ENCODE data around the gene P3H4. TPM values are rescaled to one million over a fixed set of nuclear protein-coding genes. Genes with fewer than 3 reads are reported as not detected.

Gene P3H4
- polyA plus RNA-seq, 6 donors from 2014 or later, result 0.39 to 2.9 (median 0.87) TPM

- ATAC-seq (ENCODE audit: low read depth in 2 of 2) (no peak), DNase-seq (no peak)
- Mint-ChIP-seq H3K27me3 (peaks cover 0 to 3% (median 0%) of the 10 kb centered on the region in 3 donors), H3K27ac (no peak overlapping the region), H3K36me3 (no peaks in the 10 kb centered on the region), H3K4me3 (no peak overlapping the region), H3K4me1 (no peaks in the 10 kb centered on the region), H3K9me3 (no peaks in the 10 kb centered on the region)
Measured at GRCh38 chr17:41794540-41794975, 17.2 kb downstream of the P3H4 start.

GRCh38 chr17:41793784-41794539, 17.8 kb downstream of the P3H4 start:
- Mint-ChIP-seq H3K27me3 (peaks cover 0 to 3% (median 0%) of the 10 kb centered on the region in 3 donors), H3K27ac (peak overlapping the region in 1 of 6 donors; percentile 38), H3K9me3 (no peaks in the 10 kb centered on the region), H3K4me1 (peaks cover 0 to 3% (median 0%) of the 10 kb centered on the region in 3 donors), H3K36me3 (no peaks in the 10 kb centered on the region), H3K4me3 (no peak overlapping the region)
- DNase-seq (no peak), ATAC-seq (ENCODE audit: low read depth in 2 of 2) (no peak)

- H3K27me3 Mint-ChIP-seq, result peaks cover 0 to 3% (median 0%) of the 10 kb centered on the region in 3 donors
- DNase-seq (no peak), ATAC-seq (ENCODE audit: low read depth in 2 of 2) (no peak)
- H3K9me3 Mint-ChIP-seq, result no peaks in the 10 kb centered on the region
- no peaks in the 10 kb centered on the region for H3K36me3 Mint-ChIP-seq
- no peak overlapping the region for H3K27ac Mint-ChIP-seq
- no peak overlapping the region for H3K4me3 Mint-ChIP-seq
- H3K4me1 Mint-ChIP-seq, result peaks cover 0 to 5% (median 0%) of the 10 kb centered on the region in 3 donors
Measured at GRCh38 chr17:41792845-41793783, 18.6 kb downstream of the P3H4 start.

- Mint-ChIP-seq H3K4me3 (peak overlapping the region; percentile 79 to 92 (median 86)), H3K27ac (peak overlapping the region in 4 of 6 donors; percentile 43 to 77 (median 55)), H3K9me3 (no peaks in the 10 kb centered on the region), H3K36me3 (no peaks in the 10 kb centered on the region), H3K4me1 (peaks cover 16 to 47% (median 42%) of the 10 kb centered on the region in 3 donors), H3K27me3 (peaks cover 0 to 2% (median 0%) of the 10 kb centered on the region in 3 donors)
- DNase-seq (no peak), ATAC-seq (ENCODE audit: low read depth in 2 of 2) (no peak)
Measured at GRCh38 chr17:41787021-41787418, 24.7 kb downstream of the P3H4 start.

GRCh38 chr17:41786227-41787020, 25.3 kb downstream of the P3H4 start, which contains the start of gene JUP:
JUP (minus strand) TSS chr17:41786711; CDS start chr17:41771854, 14,857 bp downstream.
- H3K27me3 Mint-ChIP-seq, result no peaks in the 10 kb centered on the region
- peak; percentile 87 to 88 for ATAC-seq (ENCODE audit: low read depth in 2 of 2)
- H3K9me3 Mint-ChIP-seq, result no peaks in the 10 kb centered on the region
- H3K27ac Mint-ChIP-seq, result peak within 1 kb of the TSS; percentile 43 to 86 (median 81)
- peak; percentile 97 for DNase-seq
- peak within 1 kb of the TSS; percentile 82 to 94 (median 90) for H3K4me3 Mint-ChIP-seq
- no peaks in the 10 kb centered on the region for H3K36me3 Mint-ChIP-seq
- peaks cover 22 to 53% (median 48%) of the 10 kb centered on the region in 3 donors for H3K4me1 Mint-ChIP-seq

GRCh38 chr17:41785859-41786226, 25.9 kb downstream of the P3H4 start:
- Mint-ChIP-seq H3K36me3 (no peaks in the 10 kb centered on the region), H3K4me3 (peak overlapping the region; percentile 82 to 94 (median 90)), H3K4me1 (peaks cover 23 to 54% (median 50%) of the 10 kb centered on the region in 3 donors), H3K27ac (peak overlapping the region in 4 of 6 donors; percentile 41 to 86 (median 78)), H3K9me3 (no peaks in the 10 kb centered on the region), H3K27me3 (no peaks in the 10 kb centered on the region)
- no peak for ATAC-seq (ENCODE audit: low read depth in 2 of 2)
- no peak for DNase-seq

GRCh38 chr17:41785091-41785858, 26.5 kb downstream of the P3H4 start:
- ATAC-seq (ENCODE audit: low read depth in 2 of 2), result peak; percentile 7 to 13
- Mint-ChIP-seq H3K27me3 (no peaks in the 10 kb centered on the region), H3K27ac (peak overlapping the region; percentile 72 to 89 (median 85)), H3K9me3 (no peaks in the 10 kb centered on the region), H3K4me1 (peaks cover 27 to 54% (median 54%) of the 10 kb centered on the region in 3 donors), H3K4me3 (peak overlapping the region; percentile 82 to 94 (median 90)), H3K36me3 (no peaks in the 10 kb centered on the region)
- peak; percentile 50 for DNase-seq

GRCh38 chr17:41784207-41784744, 27.5 kb downstream of the P3H4 start:
- Mint-ChIP-seq H3K9me3 (no peaks in the 10 kb centered on the region), H3K4me3 (peak overlapping the region; percentile 72 to 94 (median 88)), H3K27me3 (no peaks in the 10 kb centered on the region), H3K36me3 (no peaks in the 10 kb centered on the region), H3K27ac (peak overlapping the region in 4 of 6 donors; percentile 72 to 93 (median 78)), H3K4me1 (peaks cover 27 to 58% (median 57%) of the 10 kb centered on the region in 3 donors)
- ATAC-seq (ENCODE audit: low read depth in 2 of 2), result no peak
- no peak for DNase-seq

GRCh38 chr17:41782142-41782541, 29.6 kb downstream of the P3H4 start:
- H3K4me3 Mint-ChIP-seq, result peak overlapping the region in 7 of 8 donors; percentile 18 to 80 (median 63)
- no peak for ATAC-seq (ENCODE audit: low read depth in 2 of 2)
- no peak for DNase-seq
- H3K9me3 Mint-ChIP-seq, result no peaks in the 10 kb centered on the region
- peaks cover 31 to 62% (median 61%) of the 10 kb centered on the region in 3 donors for H3K4me1 Mint-ChIP-seq
- no peaks in the 10 kb centered on the region for H3K27me3 Mint-ChIP-seq
- H3K36me3 Mint-ChIP-seq, result no peaks in the 10 kb centered on the region
- H3K27ac Mint-ChIP-seq, result peak overlapping the region in 4 of 6 donors; percentile 12 to 79 (median 45)

- DNase-seq, result no peak
- Mint-ChIP-seq H3K27me3 (no peaks in the 10 kb centered on the region), H3K4me3 (peak overlapping the region in 6 of 8 donors; percentile 41 to 80 (median 64)), H3K27ac (peak overlapping the region in 3 of 6 donors; percentile 7 to 17 (median 12)), H3K36me3 (no peaks in the 10 kb centered on the region), H3K9me3 (no peaks in the 10 kb centered on the region), H3K4me1 (peaks cover 31 to 62% (median 55%) of the 10 kb centered on the region in 3 donors)
- ATAC-seq (ENCODE audit: low read depth in 2 of 2), result no peak
Measured at GRCh38 chr17:41781404-41782110, 30.2 kb downstream of the P3H4 start.

- Mint-ChIP-seq H3K9me3 (no peaks in the 10 kb centered on the region), H3K4me3 (peak overlapping the region in 1 of 8 donors; percentile 57)
- no peak for DNase-seq
Measured at GRCh38 chr17:41779954-41780353, 31.8 kb downstream of the P3H4 start.

More at GRCh38 chr17:41779954-41780353, 31.8 kb downstream of the P3H4 start:
- Mint-ChIP-seq H3K36me3 (peaks cover 0 to 3% of the 10 kb centered on the region in 2 donors), H3K4me1 (peaks cover 33 to 61% (median 48%) of the 10 kb centered on the region in 3 donors), H3K27me3 (no peaks in the 10 kb centered on the region), H3K27ac (no peak overlapping the region)
- ATAC-seq (ENCODE audit: low read depth in 2 of 2), result no peak
